Heart right ventricle (tissue), 16 donors: ENCODE results near the gene FGGY. TPM values are rescaled to one million over a fixed set of nuclear protein-coding genes. Genes with fewer than 3 reads are reported as not detected.
"Not testable (repeated sequence)": the region's sequence is repeated elsewhere in the genome, so short reads cannot be mapped to it uniquely, and the experiment has no call there.

ENCODE experiments used
- ATAC-seq, 8 donors: fragments of 200-7000 bp; cut with Tn5 transposase; one replicate each; pipeline ENCODE4 v1.9.1; 2020; ENCODE audit warnings: mild to moderate bottlenecking in 8 of 8, moderate library complexity in 8 of 8, moderate number of reproducible peaks in 1 of 8
- DNase-seq, 2 donors: peaks; one replicate each; pipeline ENCODE4 v3.0.0-alpha.2; 2020
- H3K27ac ChIP-seq, 10 donors: fragments of 200-600 bp; sonication (generic) in 2 of 10; one replicate each; pipeline versions ENCODE4 v1.5.0 to v1.8.0; 2020 to 2022; ENCODE audit warnings: mild to moderate bottlenecking in 3 of 10
- H3K27me3 ChIP-seq, 7 donors: fragments of 200-600 bp; one replicate each; pipeline ENCODE4 v1.8.0; 2021 to 2022; ENCODE audit warnings: mild to moderate bottlenecking in 2 of 7
- H3K36me3 ChIP-seq, 9 donors: fragments of 200-600 bp; sonication (generic) in 1 of 9; one replicate each; pipeline versions ENCODE4 v1.5.0 to v1.8.0; 2020 to 2022; ENCODE audit warnings: mild to moderate bottlenecking in 2 of 9
- H3K4me1 ChIP-seq, 9 donors: fragments of 200-600 bp; sonication (generic) in 1 of 9; one replicate each; pipeline versions ENCODE4 v1.5.0 to v1.8.0; 2020 to 2022; ENCODE audit warnings: mild to moderate bottlenecking in 4 of 9
- H3K4me3 ChIP-seq, 10 donors: fragments of 200-600 bp; sonication (generic) in 2 of 10; one replicate each; pipeline versions ENCODE4 v1.5.0 to v1.8.0; 2020 to 2022; ENCODE audit warnings: mild to moderate bottlenecking in 7 of 10, moderate library complexity in 2 of 10
- H3K9me3 ChIP-seq, 11 donors: fragments of 200-600 bp in 10 of 11; sonication (generic) in 2 of 11; one replicate each; pipeline versions ENCODE4 v1.5.0 to v1.8.0; 2013 to 2022; ENCODE audit warnings: mild to moderate bottlenecking in 2 of 11, control low read depth in 1 of 11, moderate library complexity in 1 of 11
- CTCF ChIP-seq, 9 donors: fragments of 200-600 bp; sonication (generic) in 2 of 9; IDR thresholded peaks; one replicate each; pipeline versions ENCODE4 v1.5.0 to v1.8.0; 2021 to 2022; ENCODE audit warnings: antibody characterized with exemption in 9 of 9, mild to moderate bottlenecking in 5 of 9, moderate library complexity in 1 of 9
- WGBS, 2 donors: extraction: QIAGEN DNeasy Blood & Tissue Kit; methylation state at CpG; one replicate each; pipeline ENCODE4 v1.1.7; 2013; ENCODE audit warnings: inconsistent platforms in 1 of 2; 5-methylcytosine and 5-hydroxymethylcytosine counted together
- intact Hi-C, 10 donors: fragments of 100-400 bp; cut with DNase I; formaldehyde crosslinking; loops; one replicate each; pipeline versions ENCODE4 v1.11.1 to v1.14.2; 2022
- polyA plus RNA-seq, 2 donors: library from polyadenylated mRNA; stranded (reverse); fragments of 200-250 nt; gene quantifications; one replicate each; pipeline ENCODE4 v1.2.3, GENCODE V29; 2013
- total RNA-seq, 10 donors: library from RNA; stranded (reverse); fragmentation: NEBNext Ultra II Directional in 3 of 10; extraction: Animal tissue kit (Norgen Biotek cat#: 25700) in 3 of 10; gene quantifications; one replicate each; pipeline versions ENCODE4 v1.2.1 to v1.2.4, GENCODE V29; 2021 to 2023
- donor health status: Arrhythmogenic right ventricular cardiomyopathy.
- donor health status: ischemic (EF 13 %, LVEDD 7.1; RV severe dilation, severe dysfunction).
- donor health status: healthy with polysubstance abuse.
- donor health status: DM: no; HTN: yes; CAD: no.
- donor health status: DM: no; HTN: no; CAD: no.
- donor health status: ischemic (EF 25% LVEDD 6.9; RV normal size, moderate dysfunction).
- donor health status: ischemic (EF 25% LVEDD 5.7; RV mildly dilated, moderate dysfunction).
- donor health status: healthy.
- donor health status: DM: yes; HTN: yes; CAD: no.
- donor health status: Ischemic cardiomyopathy.
- donor health status: ischemic (EF 35%, LVEDD 5.7; RV mildly dilated, moderate dysfunction).
- donor health status: nonischemic (EF 11% LVEDD 7.7; RV severe dilation, severe dysfunction).
- donor health status: DM: yes; HTN: yes; CAD: no.
- donor health status: PGD.
- donor health status: ischemic (EF 29% LVEDD 5.4; RV normal size, mild dysfunction).
- donor health status: nonischemic (EF 23%, LVEDD 6.1; RV moderate dilation, normal function).

Gene FGGY
- total and polyA plus RNA-seq, 12 donors = 3.1 to 51.8 (median 34.7) TPM

- H3K27me3 ChIP-seq = no peaks in the 10 kb centered on the region
- DNase-seq = no peak
- H3K36me3 ChIP-seq = no peaks in the 10 kb centered on the region
- no peak for TF ChIP-seq CTCF (IDR thresholded peaks at IDR 0.05)
- intact Hi-C loops = no loop called here
- ATAC-seq = peak in 2 of 8 donors; percentile 37
- peaks cover 4 to 47% (median 40%) of the 10 kb centered on the region in 9 donors for H3K4me1 ChIP-seq
- WGBS, 2 donors = 72 to 76% methylated on average over 3 of the region's 3 CpGs
- no peak overlapping the region for H3K4me3 ChIP-seq
- H3K9me3 ChIP-seq = peaks cover 0 to 14% (median 0%) of the 10 kb centered on the region in 11 donors
- H3K27ac ChIP-seq = peak overlapping the region; percentile 11 to 87 (median 54)
These were observed 436.7 kb downstream of the FGGY start for GRCh38 chr1:59733443-59734141.

- Histone ChIP-seq H3K9me3 (peaks cover 0 to 14% (median 0%) of the 10 kb centered on the region in 11 donors), H3K4me1 (peaks cover 0 to 45% (median 33%) of the 10 kb centered on the region in 9 donors)
- H3K4me3 ChIP-seq, H3K36me3 ChIP-seq, ATAC-seq, intact Hi-C loops, H3K27me3 ChIP-seq, DNase-seq, H3K27ac ChIP-seq: not testable (repeated sequence)
- 81 to 98% methylated on average over 3 of the region's 3 CpGs for WGBS, 2 donors
These were observed 439.0 kb downstream of the FGGY start for GRCh38 chr1:59735927-59736326.

- no peak for TF ChIP-seq CTCF (IDR thresholded peaks at IDR 0.05)
- 95 to 96% methylated on average over 4 of the region's 4 CpGs for WGBS, 2 donors
- intact Hi-C loops = no loop called here
- DNase-seq = no peak
- H3K27me3 ChIP-seq = no peaks in the 10 kb centered on the region
- H3K27ac ChIP-seq = no peak overlapping the region
- peaks cover 0 to 37% (median 25%) of the 10 kb centered on the region in 9 donors for H3K4me1 ChIP-seq
- no peaks in the 10 kb centered on the region for H3K36me3 ChIP-seq
- ATAC-seq = no peak
- H3K4me3 ChIP-seq = no peak overlapping the region
- H3K9me3 ChIP-seq = peaks cover 0 to 14% (median 0%) of the 10 kb centered on the region in 11 donors
These were observed 439.9 kb downstream of the FGGY start for GRCh38 chr1:59736744-59737143.

DNA sequence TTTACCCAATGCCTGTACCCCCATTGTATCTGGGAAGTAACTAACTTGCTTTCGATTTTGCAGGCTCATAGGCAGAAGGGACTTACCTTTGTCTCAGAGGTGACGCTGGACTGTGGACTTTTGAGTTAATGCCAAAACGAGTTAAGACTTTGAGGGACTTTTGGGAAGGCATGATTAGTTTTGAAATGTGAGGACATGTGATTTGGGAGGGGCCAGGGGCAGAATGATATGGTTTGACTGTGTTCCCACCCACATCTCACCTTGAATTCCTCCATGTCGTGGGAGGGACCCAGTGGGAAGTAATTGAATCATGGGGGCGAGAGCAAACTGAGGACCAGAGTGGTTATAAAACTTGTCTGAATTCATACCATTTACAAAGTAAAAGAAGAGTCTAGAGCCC lies 440.7 kb downstream of the FGGY start:
- intact Hi-C loops = no loop called here
- Histone ChIP-seq H3K9me3 (peaks cover 0 to 14% (median 0%) of the 10 kb centered on the region in 11 donors), H3K4me1 (peaks cover 0 to 36% (median 22%) of the 10 kb centered on the region in 9 donors), H3K27me3 (no peaks in the 10 kb centered on the region), H3K4me3 (no peak overlapping the region), H3K36me3 (no peaks in the 10 kb centered on the region), H3K27ac (no peak overlapping the region)
- 96 to 97% methylated on average over 5 of the region's 5 CpGs for WGBS, 2 donors
- DNase-seq = no peak
- no peak for ATAC-seq
- no peak for TF ChIP-seq CTCF (IDR thresholded peaks at IDR 0.05)

DNA sequence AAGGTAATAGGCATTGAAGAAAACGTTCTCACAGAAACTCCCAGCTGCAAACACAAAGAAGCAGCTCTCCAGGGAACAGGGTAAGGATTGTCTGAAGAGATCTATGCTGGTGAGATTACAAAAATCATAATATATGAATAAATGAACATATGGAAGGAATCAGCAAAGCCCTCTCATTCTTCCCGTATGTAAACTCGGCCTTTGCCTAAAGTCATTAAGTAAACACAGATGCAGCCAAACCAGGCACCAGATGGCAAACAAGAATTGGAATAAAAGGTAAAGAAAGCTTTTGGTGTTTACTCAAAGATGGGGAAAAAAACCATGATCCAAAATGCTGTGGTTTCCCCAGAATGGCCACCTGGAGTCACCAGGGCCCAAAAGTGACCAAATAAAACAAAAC lies 441.3 kb downstream of the FGGY start:
- H3K4me3 ChIP-seq = no peak overlapping the region
- ATAC-seq (no peak), DNase-seq (no peak)
- H3K4me1 ChIP-seq = peaks cover 4 to 36% (median 22%) of the 10 kb centered on the region in 9 donors
- peaks cover 0 to 14% (median 0%) of the 10 kb centered on the region in 11 donors for H3K9me3 ChIP-seq
- intact Hi-C loops = no loop called here
- WGBS, 2 donors = 87 to 88% methylated on average over 3 of the region's 3 CpGs
- H3K27ac ChIP-seq = no peak overlapping the region
- TF ChIP-seq CTCF (IDR thresholded peaks at IDR 0.05) = no peak
- H3K36me3 ChIP-seq = no peaks in the 10 kb centered on the region
- no peaks in the 10 kb centered on the region for H3K27me3 ChIP-seq
